Measurements from ENCODE around the gene GIMAP1. TPM values are rescaled to one million over a fixed set of nuclear protein-coding genes. Genes with fewer than 3 reads are reported as not detected.
"Not testable (repeated sequence)": the region's sequence is repeated elsewhere in the genome, so short reads cannot be mapped to it uniquely, and the experiment has no call there.

Gene GIMAP1
- 0.44 TPM for total RNA-seq

- ATAC-seq: peak; percentile 58
Measured at GRCh38 chr7:150716368-150716767, at the start of gene GIMAP1. Gene GIMAP1 (plus strand): TSS chr7:150716613. CDS start chr7:150719048, 2,435 bp downstream.

DNA sequence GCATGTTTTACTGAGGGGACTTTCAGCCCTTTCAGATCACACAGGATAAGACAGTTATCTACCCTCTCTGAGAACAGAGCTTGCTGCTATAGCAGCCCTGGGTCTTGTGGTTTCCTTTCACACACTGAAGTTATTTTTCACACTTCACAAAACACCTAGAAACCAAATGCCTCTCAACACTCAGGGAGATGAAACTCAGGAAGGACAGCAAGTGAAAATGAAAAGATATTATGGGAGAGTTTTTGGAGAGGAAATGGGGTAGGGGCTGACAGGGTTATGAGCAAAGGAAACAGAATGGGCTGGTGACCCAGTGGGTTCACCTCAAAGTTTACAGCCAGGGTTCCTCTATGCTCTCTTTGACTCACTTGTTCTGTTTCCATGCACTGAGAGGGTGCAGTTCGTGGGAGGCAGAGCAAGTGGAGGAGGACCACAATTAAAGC, 47.9 kb upstream of the GIMAP1 start:
- no peak for ATAC-seq

- no peak for ATAC-seq
Measured at GRCh38 chr7:150668977-150669376, 47.4 kb upstream of the GIMAP1 start.

GRCh38 chr7:150671798-150672585, 44.4 kb upstream of the GIMAP1 start:
- ATAC-seq: not testable (repeated sequence)

- no peak for ATAC-seq
Measured at GRCh38 chr7:150675714-150676113, 40.7 kb upstream of the GIMAP1 start.

GRCh38 chr7:150676276-150676675, 40.1 kb upstream of the GIMAP1 start:
- ATAC-seq: not testable (repeated sequence)

GRCh38 chr7:150676854-150677253, 39.6 kb upstream of the GIMAP1 start:
- not testable (repeated sequence) for ATAC-seq

DNA sequence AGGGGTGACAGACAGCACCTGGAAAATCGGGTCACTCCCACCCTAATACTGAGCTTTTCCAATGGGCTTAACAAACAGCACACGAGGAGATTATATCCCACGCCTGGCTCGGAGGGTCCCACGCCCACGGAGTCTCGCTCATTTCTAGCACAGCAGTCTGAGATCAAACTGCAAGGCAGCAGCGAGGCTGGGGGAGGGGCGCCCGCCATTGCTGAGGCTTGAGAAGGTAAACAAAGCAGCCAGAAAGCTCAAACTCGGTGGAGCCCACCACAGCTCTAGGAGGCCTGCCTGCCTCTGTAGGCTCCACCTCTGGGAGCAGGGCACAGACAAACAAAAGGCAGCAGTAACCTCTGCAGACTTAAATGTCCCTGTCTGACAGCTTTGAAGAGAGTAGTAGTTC, 37.8 kb upstream of the GIMAP1 start:
- not testable (repeated sequence) for ATAC-seq

GRCh38 chr7:150680364-150680763, 36.0 kb upstream of the GIMAP1 start:
- ATAC-seq: not testable (repeated sequence)

- no peak for ATAC-seq
Measured at GRCh38 chr7:150685219-150686029, 31.0 kb upstream of the GIMAP1 start, which contains the start of gene GIMAP2. Gene GIMAP2 (plus strand): TSS chr7:150685706. CDS start chr7:150687060, 1,354 bp downstream.

DNA sequence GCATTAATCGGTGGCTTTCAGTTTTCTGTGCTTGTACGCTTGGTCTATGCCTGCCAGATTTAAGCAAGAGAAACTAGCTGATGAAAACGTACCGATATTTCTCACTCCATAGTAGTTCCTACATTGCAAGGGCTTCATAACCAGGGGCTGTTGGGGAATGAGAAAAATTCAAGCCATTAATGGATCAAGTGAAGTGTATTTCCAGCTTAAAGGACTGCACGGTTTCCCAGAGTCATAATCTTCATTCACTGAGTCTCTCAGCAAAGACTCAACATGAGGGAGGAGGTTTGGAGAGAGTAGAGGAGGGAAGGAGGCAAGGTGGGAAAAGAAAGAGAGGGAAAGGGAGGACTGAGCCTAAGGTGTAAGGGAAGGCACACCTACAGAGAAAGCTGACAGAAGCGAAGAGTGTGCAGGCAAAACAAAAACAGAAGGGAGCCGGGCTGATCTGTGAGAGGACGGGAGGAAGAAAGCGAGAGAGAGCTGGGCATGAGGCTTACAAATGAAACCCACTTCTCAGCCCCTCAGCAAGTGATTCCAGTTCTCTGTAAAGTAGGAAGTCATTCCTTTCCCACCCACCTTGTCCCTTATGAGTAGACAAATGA, 30.3 kb upstream of the GIMAP1 start:
- ATAC-seq: no peak

- no peak for ATAC-seq
Measured at GRCh38 chr7:150688630-150689029, 27.8 kb upstream of the GIMAP1 start.

- no peak for ATAC-seq
Measured at GRCh38 chr7:150695654-150696053, 20.8 kb upstream of the GIMAP1 start.

DNA sequence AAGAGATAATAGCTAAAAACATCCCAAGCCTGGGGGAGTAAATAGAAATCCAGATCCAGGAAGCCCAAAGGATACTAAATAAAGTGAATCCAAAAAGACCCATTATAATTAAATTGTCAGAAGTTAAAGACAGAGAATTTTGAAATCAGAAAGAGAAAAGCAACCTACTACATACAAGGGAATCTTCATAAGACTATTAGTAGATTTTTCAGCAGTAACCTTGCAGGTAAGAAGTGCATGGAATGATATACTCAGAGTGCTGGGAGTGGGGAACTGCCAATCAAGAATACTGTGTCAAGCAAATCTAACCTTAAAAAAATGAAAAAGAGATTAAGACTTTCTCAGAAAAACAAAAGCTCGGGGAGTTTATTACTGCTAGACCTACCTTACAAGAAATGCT, 13.2 kb upstream of the GIMAP1 start:
- no peak for ATAC-seq

- ATAC-seq: no peak
Measured at GRCh38 chr7:150715293-150715692, 1.1 kb upstream of the GIMAP1 start.

- no peak for ATAC-seq
Measured at GRCh38 chr7:150715738-150716137, 675 bp upstream of the GIMAP1 start.

- ATAC-seq: no peak
Measured at GRCh38 chr7:150716939-150717338, 526 bp downstream of the GIMAP1 start.

DNA sequence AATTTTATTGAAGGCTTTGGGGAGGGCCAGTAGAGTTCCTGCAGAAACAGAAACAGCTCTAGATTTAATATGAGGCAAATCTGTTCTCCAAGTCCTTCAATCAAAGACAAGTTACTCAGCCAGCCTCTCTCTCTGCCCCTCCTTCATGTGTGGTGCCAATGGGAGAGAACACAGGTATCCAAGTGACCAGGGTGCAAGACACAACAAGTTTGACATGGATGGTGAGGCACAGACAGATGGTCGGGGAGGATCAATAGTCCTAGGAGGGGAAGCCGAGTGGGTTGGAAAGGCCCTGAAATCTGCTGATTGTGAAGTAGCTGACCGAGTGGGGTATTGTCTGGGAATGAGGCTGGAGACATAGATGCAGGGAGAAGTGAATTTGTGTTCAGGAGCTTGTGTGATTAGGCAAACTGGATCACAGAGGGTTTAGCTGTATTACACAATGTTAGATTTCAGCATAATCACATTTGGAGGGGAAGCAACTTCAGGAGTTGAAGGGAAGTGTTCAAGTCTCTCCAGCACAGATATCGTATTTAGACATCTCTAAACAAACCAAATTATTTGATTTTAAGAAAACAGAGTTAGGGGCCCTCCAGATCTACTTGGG, 1.5 kb downstream of the GIMAP1 start:
- ATAC-seq: no peak

- ATAC-seq: no peak
Measured at GRCh38 chr7:150719436-150719835, 3.0 kb downstream of the GIMAP1 start.

- no peak for ATAC-seq
Measured at GRCh38 chr7:150719960-150720891, 3.8 kb downstream of the GIMAP1 start.

- no peak for ATAC-seq
Measured at GRCh38 chr7:150721970-150722373, 5.6 kb downstream of the GIMAP1 start.
